ENCODE data around the gene LY6G6D.

Gene LY6G6D

GRCh38 chr6:31687321-31687720 lies 27.8 kb upstream of the LY6G6D start:
- peaks cover 0 to 11% (median 3%) of the 10 kb centered on the region in 4 experiments for H3K4me1 ChIP-seq (ENCODE audit: control extremely low read depth in 1 of 4, control insufficient read depth in 4 of 4, insufficient read depth in 4 of 4, low read length in 3 of 4)
- no peak for DNase-seq
- 87% methylated on average over 4 of the region's 8 CpGs for WGBS (ENCODE audit: insufficient coverage)
- H3K36me3 ChIP-seq (ENCODE audit: control insufficient read depth in 4 of 4, insufficient read depth in 4 of 4, low read length in 3 of 4), result peaks cover 12 to 74% (median 68%) of the 10 kb centered on the region in 4 experiments
- H3K4me3 ChIP-seq (ENCODE audit: control insufficient read depth in 1 of 7, extremely low read depth in 1 of 7, insufficient read depth in 4 of 7, low read depth in 2 of 7, low read length in 6 of 7), result no peak overlapping the region
- ChIA-PET POLR2A (interaction anchor here (1.0 kb wide), 1 partner anchor 16 kb away, joined by 3 read pairs; the partner anchor contains the start of gene ABHD16A), CTCF (interaction anchor here (1.3 to 7.8 kb wide), 3 partner anchors 13 to 43 kb away, joined by 3 to 51 read pairs (median 4); partner anchors contain the start of gene ABHD16A)
- no peaks in the 10 kb centered on the region for H3K9me3 ChIP-seq (ENCODE audit: control extremely low read depth in 1 of 5, control insufficient read depth in 4 of 5, insufficient read depth in 2 of 5, low read depth in 1 of 5, low read length in 4 of 5)
- H3K27ac ChIP-seq (ENCODE audit: insufficient read depth in 1 of 2, low read depth in 1 of 2, low read length in 2 of 2, poor library complexity in 1 of 2, severe bottlenecking in 2 of 2), result no peak overlapping the region
- H3K27me3 ChIP-seq (replicated peaks in 2 of 5; ENCODE audit: control insufficient read depth in 4 of 5, insufficient read depth in 5 of 5, low read length in 4 of 5), result no peaks in the 10 kb centered on the region

GRCh38 chr6:31687860-31688693 lies 27.1 kb upstream of the LY6G6D start:
- Histone ChIP-seq H3K36me3 (ENCODE audit: control insufficient read depth in 4 of 4, insufficient read depth in 4 of 4, low read length in 3 of 4) (peaks cover 12 to 81% (median 74%) of the 10 kb centered on the region in 4 experiments), H3K27ac (ENCODE audit: insufficient read depth in 1 of 2, low read depth in 1 of 2, low read length in 2 of 2, poor library complexity in 1 of 2, severe bottlenecking in 2 of 2) (peak overlapping the region in 1 of 2 experiments; percentile 12), H3K27me3 (replicated peaks in 2 of 5; ENCODE audit: control insufficient read depth in 4 of 5, insufficient read depth in 5 of 5, low read length in 4 of 5) (no peaks in the 10 kb centered on the region), H3K9me3 (ENCODE audit: control extremely low read depth in 1 of 5, control insufficient read depth in 4 of 5, insufficient read depth in 2 of 5, low read depth in 1 of 5, low read length in 4 of 5) (no peaks in the 10 kb centered on the region), H3K4me3 (ENCODE audit: control insufficient read depth in 1 of 7, extremely low read depth in 1 of 7, insufficient read depth in 4 of 7, low read depth in 2 of 7, low read length in 6 of 7) (no peak overlapping the region), H3K4me1 (ENCODE audit: control extremely low read depth in 1 of 4, control insufficient read depth in 4 of 4, insufficient read depth in 4 of 4, low read length in 3 of 4) (peaks cover 0 to 5% (median 1%) of the 10 kb centered on the region in 4 experiments)
- WGBS (ENCODE audit: insufficient coverage), result 98% methylated on average over 10 of the region's 14 CpGs
- ChIA-PET POLR2A (interaction anchor here (1.0 kb wide), 1 partner anchor 15 kb away, joined by 3 read pairs; the partner anchor contains the start of gene ABHD16A), CTCF (interaction anchor here (7.8 kb wide), 1 partner anchor 13 kb away, joined by 51 read pairs; the partner anchor contains the start of gene ABHD16A)
- DNase-seq, result no peak

- POLR2A ChIA-PET, result no interaction called here
- H3K4me3 ChIP-seq (ENCODE audit: control insufficient read depth in 1 of 7, extremely low read depth in 1 of 7, insufficient read depth in 4 of 7, low read depth in 2 of 7, low read length in 6 of 7), result no peak overlapping the region
- 98% methylated on average over 6 of the region's 11 CpGs for WGBS (ENCODE audit: insufficient coverage)
Measured at GRCh38 chr6:31689249-31690110, 25.7 kb upstream of the LY6G6D start.

GRCh38 chr6:31690231-31691077 lies 24.7 kb upstream of the LY6G6D start:
- DNase-seq, result no peak
- H3K9me3 ChIP-seq (ENCODE audit: control extremely low read depth in 1 of 5, control insufficient read depth in 4 of 5, insufficient read depth in 2 of 5, low read depth in 1 of 5, low read length in 4 of 5), result no peaks in the 10 kb centered on the region
- 95% methylated on average over 4 of the region's 10 CpGs for WGBS (ENCODE audit: insufficient coverage)
- no peak overlapping the region for H3K4me3 ChIP-seq (ENCODE audit: control insufficient read depth in 1 of 7, extremely low read depth in 1 of 7, insufficient read depth in 4 of 7, low read depth in 2 of 7, low read length in 6 of 7)
- H3K4me1 ChIP-seq (ENCODE audit: control extremely low read depth in 1 of 4, control insufficient read depth in 4 of 4, insufficient read depth in 4 of 4, low read length in 3 of 4), result no peaks in the 10 kb centered on the region
- CTCF ChIA-PET, result interaction anchor here (0.8 to 7.8 kb wide), 17 partner anchors 9 to 146 kb away, joined by 3 to 51 read pairs (median 4); partner anchors contain the start of genes ABHD16A, LY6G5B, LY6G5C and LY6G6C
- POLR2A ChIA-PET, result interaction anchor here (1.2 kb wide), 1 partner anchor 9 kb away, joined by 3 read pairs; the partner anchor contains the start of gene LY6G5C
- H3K36me3 ChIP-seq (ENCODE audit: control insufficient read depth in 4 of 4, insufficient read depth in 4 of 4, low read length in 3 of 4), result peaks cover 12 to 96% (median 80%) of the 10 kb centered on the region in 4 experiments
- H3K27me3 ChIP-seq (replicated peaks in 2 of 5; ENCODE audit: control insufficient read depth in 4 of 5, insufficient read depth in 5 of 5, low read length in 4 of 5), result no peaks in the 10 kb centered on the region
- peak overlapping the region in 1 of 2 experiments; percentile 77 for H3K27ac ChIP-seq (ENCODE audit: insufficient read depth in 1 of 2, low read depth in 1 of 2, low read length in 2 of 2, poor library complexity in 1 of 2, severe bottlenecking in 2 of 2)

More at GRCh38 chr6:31689249-31690110, 25.7 kb upstream of the LY6G6D start:
- CTCF ChIA-PET, result interaction anchor here (0.9 to 7.8 kb wide), 12 partner anchors 10 to 145 kb away, joined by 3 to 51 read pairs (median 4); partner anchors contain the start of genes ABHD16A, C6orf47, LY6G5B and LY6G6C
- H3K27me3 ChIP-seq (replicated peaks in 2 of 5; ENCODE audit: control insufficient read depth in 4 of 5, insufficient read depth in 5 of 5, low read length in 4 of 5), result no peaks in the 10 kb centered on the region
- DNase-seq, result peak in 1 of 3 donors; percentile 17
- H3K36me3 ChIP-seq (ENCODE audit: control insufficient read depth in 4 of 4, insufficient read depth in 4 of 4, low read length in 3 of 4), result peaks cover 12 to 93% (median 77%) of the 10 kb centered on the region in 4 experiments
- H3K27ac ChIP-seq (ENCODE audit: insufficient read depth in 1 of 2, low read depth in 1 of 2, low read length in 2 of 2, poor library complexity in 1 of 2, severe bottlenecking in 2 of 2), result peak overlapping the region in 1 of 2 experiments; percentile 77
- no peaks in the 10 kb centered on the region for H3K9me3 ChIP-seq (ENCODE audit: control extremely low read depth in 1 of 5, control insufficient read depth in 4 of 5, insufficient read depth in 2 of 5, low read depth in 1 of 5, low read length in 4 of 5)
- no peaks in the 10 kb centered on the region for H3K4me1 ChIP-seq (ENCODE audit: control extremely low read depth in 1 of 4, control insufficient read depth in 4 of 4, insufficient read depth in 4 of 4, low read length in 3 of 4)

GRCh38 chr6:31691078-31691463 lies 24.1 kb upstream of the LY6G6D start:
- Histone ChIP-seq H3K4me1 (ENCODE audit: control extremely low read depth in 1 of 4, control insufficient read depth in 4 of 4, insufficient read depth in 4 of 4, low read length in 3 of 4) (no peaks in the 10 kb centered on the region), H3K36me3 (ENCODE audit: control insufficient read depth in 4 of 4, insufficient read depth in 4 of 4, low read length in 3 of 4) (peaks cover 12 to 95% (median 75%) of the 10 kb centered on the region in 4 experiments), H3K27me3 (replicated peaks in 2 of 5; ENCODE audit: control insufficient read depth in 4 of 5, insufficient read depth in 5 of 5, low read length in 4 of 5) (no peaks in the 10 kb centered on the region), H3K4me3 (ENCODE audit: control insufficient read depth in 1 of 7, extremely low read depth in 1 of 7, insufficient read depth in 4 of 7, low read depth in 2 of 7, low read length in 6 of 7) (no peak overlapping the region), H3K9me3 (ENCODE audit: control extremely low read depth in 1 of 5, control insufficient read depth in 4 of 5, insufficient read depth in 2 of 5, low read depth in 1 of 5, low read length in 4 of 5) (no peaks in the 10 kb centered on the region), H3K27ac (ENCODE audit: insufficient read depth in 1 of 2, low read depth in 1 of 2, low read length in 2 of 2, poor library complexity in 1 of 2, severe bottlenecking in 2 of 2) (peak overlapping the region in 1 of 2 experiments; percentile 77)
- POLR2A ChIA-PET, result interaction anchor here (0.9 to 1.2 kb wide), 2 partner anchors 10 to 12 kb away, joined by 3 read pairs; partner anchors contain the start of genes ABHD16A and LY6G5C
- CTCF ChIA-PET, result interaction anchor here (0.8 to 7.8 kb wide), 12 partner anchors 10 to 146 kb away, joined by 3 to 51 read pairs (median 4); partner anchors contain the start of genes ABHD16A, LY6G5B, LY6G5C and LY6G6D
- whole genome bisulfite sequencing (ENCODE audit: insufficient coverage), result 95% methylated on average over 2 of the region's 6 CpGs
- no peak for DNase-seq

All from common myeloid progenitor, CD34-positive (primary cell).